Hindlimb muscle (tissue), 1 donor: ENCODE data around the gene GALNTL6. TPM values are rescaled to one million over a fixed set of nuclear protein-coding genes. Genes with fewer than 3 reads are reported as not detected.
"Not testable (repeated sequence)": the region's sequence is repeated elsewhere in the genome, so short reads cannot be mapped to it uniquely, and the experiment has no call there.

Source experiments
- DNase-seq: peaks from one replicate; pipeline ENCODE4 v3.0.0-alpha.2; 2013
- polyA plus RNA-seq: library from polyadenylated mRNA; unstranded; fragments of 120-200 nt; gene quantifications from one replicate; pipeline ENCODE4 v1.2.1, GENCODE V29; 2013; ENCODE audit not compliant: insufficient read length

The GALNTL6 gene
- polyA plus RNA-seq, 1 donor: 2.9 TPM

- no peak for DNase-seq
Observed at GRCh38 chr4:172762895-172763294, 949.7 kb downstream of the GALNTL6 start.

- DNase-seq: no peak
Observed at GRCh38 chr4:172770787-172771186, 957.6 kb downstream of the GALNTL6 start.

- no peak for DNase-seq
Observed at GRCh38 chr4:172772781-172773180, 959.6 kb downstream of the GALNTL6 start.

- no peak for DNase-seq
Observed at GRCh38 chr4:172776203-172776861, 963.1 kb downstream of the GALNTL6 start.

- DNase-seq: no peak
Observed at GRCh38 chr4:172777729-172778431, 964.7 kb downstream of the GALNTL6 start.

- no peak for DNase-seq
Observed at GRCh38 chr4:172778583-172778982, 965.4 kb downstream of the GALNTL6 start.

- DNase-seq: no peak
Observed at GRCh38 chr4:172780566-172781081, 967.4 kb downstream of the GALNTL6 start.

- no peak for DNase-seq
Observed at GRCh38 chr4:172785613-172786012, 972.4 kb downstream of the GALNTL6 start.

GRCh38 chr4:172786039-172786792 lies 973.0 kb downstream of the GALNTL6 start:
- no peak for DNase-seq

- DNase-seq: no peak
Observed at GRCh38 chr4:172787111-172787510, 973.9 kb downstream of the GALNTL6 start.

GRCh38 chr4:172791841-172792240 lies 978.6 kb downstream of the GALNTL6 start:
- DNase-seq: no peak

- DNase-seq: no peak
Observed at GRCh38 chr4:172793565-172794306, 980.5 kb downstream of the GALNTL6 start.

GRCh38 chr4:172794307-172794703 lies 981.1 kb downstream of the GALNTL6 start:
- DNase-seq: no peak

- DNase-seq: not testable (repeated sequence)
Observed at GRCh38 chr4:172797281-172797680, 984.1 kb downstream of the GALNTL6 start.

GRCh38 chr4:172802032-172802431 lies 988.8 kb downstream of the GALNTL6 start:
- no peak for DNase-seq

GRCh38 chr4:172806841-172807240 lies 993.6 kb downstream of the GALNTL6 start:
- no peak for DNase-seq

GRCh38 chr4:172808196-172808595 lies 995.0 kb downstream of the GALNTL6 start:
- no peak for DNase-seq

- DNase-seq: no peak
Observed at GRCh38 chr4:172809319-172809718, 996.1 kb downstream of the GALNTL6 start.

- no peak for DNase-seq
Observed at GRCh38 chr4:172813359-172813923, 1000.2 kb downstream of the GALNTL6 start.

GRCh38 chr4:172815499-172816164 lies 1002.4 kb downstream of the GALNTL6 start:
- no peak for DNase-seq

GRCh38 chr4:172818901-172819300 lies 1005.7 kb downstream of the GALNTL6 start:
- DNase-seq: no peak

- no peak for DNase-seq
Observed at GRCh38 chr4:172819353-172819752, 1006.1 kb downstream of the GALNTL6 start.
